Esophagus squamous epithelium (tissue), 5 donors: ENCODE data around the gene ARPC2. TPM values are rescaled to one million over a fixed set of nuclear protein-coding genes. Genes with fewer than 3 reads are reported as not detected.
A peak's percentile ranks its signal among the peaks of the same experiment; 100 is the strongest.

Experiments used
- DNase-seq: peaks from one replicate; lab custom pipeline; 2025; lab: John Stamatoyannopoulos, UW
- H3K27ac ChIP-seq, 4 donors: fragments of 200-600 bp; sonication (generic); one replicate each; pipeline ENCODE4 v1.5.1; 2016 to 2019; ENCODE audit warnings: mild to moderate bottlenecking in 1 of 4
- H3K27me3 ChIP-seq, 4 donors: fragments of 200-600 bp; sonication (generic); 1 replicate in 3 of 4; 2 replicates in 1 of 4; pipeline versions ENCODE4 v1.5.1 to v1.6.0; 2017 to 2021; ENCODE audit warnings: antibody characterized with exemption in 1 of 4
- H3K36me3 ChIP-seq, 3 donors: fragments of 200-600 bp; sonication (generic); one replicate each; pipeline ENCODE4 v1.5.1; 2016 to 2019
- H3K4me1 ChIP-seq, 3 donors: fragments of 200-600 bp; sonication (generic); one replicate each; pipeline ENCODE4 v1.5.1; 2017 to 2019
- H3K4me3 ChIP-seq, 4 donors: fragments of 200-600 bp; sonication (generic); 1 replicate in 3 of 4; 2 replicates in 1 of 4; pipeline ENCODE4 v1.5.1; 2016 to 2019; ENCODE audit warnings: mild to moderate bottlenecking in 2 of 4, moderate library complexity in 1 of 4
- H3K9me3 ChIP-seq, 3 donors: fragments of 200-600 bp; sonication (generic); one replicate each; pipeline ENCODE4 v1.5.1; 2016 to 2019
- POLR2A ChIP-seq, 4 donors: fragments of 450-650 bp; IDR thresholded peaks; one replicate each; pipeline ENCODE4 v1.6.1; 2017; ENCODE audit warnings: antibody characterized with exemption in 4 of 4, mild to moderate bottlenecking in 4 of 4, moderate library complexity in 3 of 4
- WGBS, 2 donors: methylation state at CpG; one replicate each; pipeline ENCODE4 v1.1.5; 2018; 5-methylcytosine and 5-hydroxymethylcytosine counted together
- intact Hi-C: fragments of 100-400 bp; cut with DNase I; formaldehyde crosslinking; loops from one replicate; pipeline ENCODE4 v1.15.0; 2022
- total RNA-seq, 4 donors: library from RNA; depleted of rRNA; stranded (reverse); fragments of >200 nt; gene quantifications; one replicate each; pipeline ENCODE4 v1.1.0, GENCODE V29; 2016
- TF ChIP-seq, protein P1 (sequence below), 6 experiments: fragments of 450-650 bp in 4 of 6; fragments of 200-600 bp in 2 of 6; sonication (generic) in 2 of 6; IDR thresholded peaks; one replicate each; pipeline ENCODE4 v1.5.1; 2016 to 2019; ENCODE audit warnings: antibody characterized with exemption in 6 of 6, mild to moderate bottlenecking in 4 of 6, moderate library complexity in 4 of 6
- donor health status: DM: yes; HTN: yes; CAD: no.

The ARPC2 gene
- total RNA-seq, 4 donors from 2014 or later = 465 to 690 (median 542) TPM

- Histone ChIP-seq H3K4me1 (peaks cover 20 to 83% (median 33%) of the 10 kb centered on the region in 3 donors), H3K36me3 (peaks cover 68 to 74% (median 68%) of the 10 kb centered on the region in 3 donors), H3K9me3 (no peaks in the 10 kb centered on the region), H3K4me3 (no peak overlapping the region), H3K27ac (peak overlapping the region; percentile 17 to 92 (median 86)), H3K27me3 (no peaks in the 10 kb centered on the region)
- TF ChIP-seq, protein P1, sequence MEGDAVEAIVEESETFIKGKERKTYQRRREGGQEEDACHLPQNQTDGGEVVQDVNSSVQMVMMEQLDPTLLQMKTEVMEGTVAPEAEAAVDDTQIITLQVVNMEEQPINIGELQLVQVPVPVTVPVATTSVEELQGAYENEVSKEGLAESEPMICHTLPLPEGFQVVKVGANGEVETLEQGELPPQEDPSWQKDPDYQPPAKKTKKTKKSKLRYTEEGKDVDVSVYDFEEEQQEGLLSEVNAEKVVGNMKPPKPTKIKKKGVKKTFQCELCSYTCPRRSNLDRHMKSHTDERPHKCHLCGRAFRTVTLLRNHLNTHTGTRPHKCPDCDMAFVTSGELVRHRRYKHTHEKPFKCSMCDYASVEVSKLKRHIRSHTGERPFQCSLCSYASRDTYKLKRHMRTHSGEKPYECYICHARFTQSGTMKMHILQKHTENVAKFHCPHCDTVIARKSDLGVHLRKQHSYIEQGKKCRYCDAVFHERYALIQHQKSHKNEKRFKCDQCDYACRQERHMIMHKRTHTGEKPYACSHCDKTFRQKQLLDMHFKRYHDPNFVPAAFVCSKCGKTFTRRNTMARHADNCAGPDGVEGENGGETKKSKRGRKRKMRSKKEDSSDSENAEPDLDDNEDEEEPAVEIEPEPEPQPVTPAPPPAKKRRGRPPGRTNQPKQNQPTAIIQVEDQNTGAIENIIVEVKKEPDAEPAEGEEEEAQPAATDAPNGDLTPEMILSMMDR (IDR thresholded peaks at IDR 0.05) = no peak
- TF ChIP-seq POLR2A (IDR thresholded peaks at IDR 0.05) = no peak
- WGBS, 2 donors = 84 to 87% methylated on average over 9 of the region's 9 CpGs
- intact Hi-C loops = no loop called here
- DNase-seq = no peak
Measured at GRCh38 chr2:218275371-218276072, 58.5 kb downstream of the ARPC2 start.

DNA sequence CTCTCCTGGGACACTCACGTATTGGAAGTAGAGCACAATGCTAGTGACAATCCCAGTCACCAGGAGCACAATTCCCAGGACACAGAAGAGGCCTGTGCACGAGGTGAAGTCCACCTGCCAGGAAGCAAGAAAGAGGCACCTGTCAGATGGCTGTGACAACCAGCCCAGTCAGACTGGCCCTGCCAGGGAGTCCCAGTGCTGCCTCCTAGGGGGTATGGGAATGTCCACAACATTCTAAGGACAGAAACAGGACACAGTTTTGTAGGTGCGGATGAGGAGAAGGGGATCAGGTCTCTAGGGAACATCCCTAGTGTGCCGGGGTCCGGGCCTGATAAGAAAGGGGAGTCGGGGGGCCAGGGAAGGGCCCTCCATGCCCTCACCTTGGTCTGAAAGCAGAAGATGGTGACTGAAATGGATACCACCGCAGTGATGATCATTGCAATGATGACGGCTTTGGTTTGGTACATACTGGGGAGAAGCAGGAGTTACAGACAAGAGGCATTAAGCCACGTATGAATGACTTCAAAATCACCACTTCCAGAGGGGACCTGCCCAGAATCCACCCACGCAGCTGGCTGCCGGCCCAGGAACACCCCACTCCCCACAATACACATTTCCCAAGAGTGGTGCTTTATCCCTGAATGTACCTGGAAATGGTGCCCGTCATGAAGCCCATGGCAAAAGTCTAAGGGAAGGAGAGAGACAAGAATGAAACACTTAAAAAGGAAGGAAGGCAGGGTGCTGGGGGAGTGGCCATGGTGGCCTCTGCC lies 60.2 kb downstream of the ARPC2 start:
- no peak for TF ChIP-seq POLR2A (IDR thresholded peaks at IDR 0.05)
- TF ChIP-seq, protein P1 (IDR thresholded peaks at IDR 0.05) = no peak
- 72 to 79% methylated on average over 8 to 10 of the region's 12 CpGs for WGBS, 2 donors
- peaks cover 78 to 90% (median 80%) of the 10 kb centered on the region in 3 donors for H3K36me3 ChIP-seq
- no peaks in the 10 kb centered on the region for H3K27me3 ChIP-seq
- peaks cover 19 to 82% (median 31%) of the 10 kb centered on the region in 3 donors for H3K4me1 ChIP-seq
- H3K4me3 ChIP-seq = no peak overlapping the region
- peak overlapping the region; percentile 18 to 89 (median 48) for H3K27ac ChIP-seq
- intact Hi-C loops = no loop called here
- no peaks in the 10 kb centered on the region for H3K9me3 ChIP-seq
- DNase-seq = no peak

DNA sequence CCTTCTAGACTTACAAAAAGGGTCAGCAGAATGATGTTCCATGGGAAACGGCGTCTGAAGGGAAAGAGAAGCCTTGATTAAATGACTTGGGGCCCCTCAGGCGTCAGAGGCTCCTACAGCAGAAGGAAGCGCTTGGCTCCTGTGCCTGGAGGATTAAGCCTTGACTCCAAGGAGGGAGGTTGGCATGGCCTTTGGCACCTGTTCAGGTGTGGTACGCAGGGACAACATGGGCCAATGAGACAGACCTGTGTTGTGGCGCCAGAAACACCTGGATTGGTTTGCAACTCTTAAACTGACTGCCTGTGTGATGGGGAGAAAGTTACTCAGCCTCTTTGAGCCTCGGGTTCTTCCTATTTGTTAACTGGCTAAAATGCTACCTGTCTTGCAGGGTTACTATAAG lies 60.9 kb downstream of the ARPC2 start:
- intact Hi-C loops = no loop called here
- Histone ChIP-seq H3K36me3 (peaks cover 80 to 94% (median 80%) of the 10 kb centered on the region in 3 donors), H3K27ac (peak overlapping the region; percentile 17 to 89 (median 48)), H3K4me3 (no peak overlapping the region), H3K9me3 (no peaks in the 10 kb centered on the region), H3K4me1 (peaks cover 20 to 82% (median 32%) of the 10 kb centered on the region in 3 donors), H3K27me3 (no peaks in the 10 kb centered on the region)
- WGBS, 2 donors = 52 to 61% methylated on average over 4 to 7 of the region's 7 CpGs
- no peak for DNase-seq
- TF ChIP-seq, protein P1 (IDR thresholded peaks at IDR 0.05) = no peak
- no peak for TF ChIP-seq POLR2A (IDR thresholded peaks at IDR 0.05)

DNA sequence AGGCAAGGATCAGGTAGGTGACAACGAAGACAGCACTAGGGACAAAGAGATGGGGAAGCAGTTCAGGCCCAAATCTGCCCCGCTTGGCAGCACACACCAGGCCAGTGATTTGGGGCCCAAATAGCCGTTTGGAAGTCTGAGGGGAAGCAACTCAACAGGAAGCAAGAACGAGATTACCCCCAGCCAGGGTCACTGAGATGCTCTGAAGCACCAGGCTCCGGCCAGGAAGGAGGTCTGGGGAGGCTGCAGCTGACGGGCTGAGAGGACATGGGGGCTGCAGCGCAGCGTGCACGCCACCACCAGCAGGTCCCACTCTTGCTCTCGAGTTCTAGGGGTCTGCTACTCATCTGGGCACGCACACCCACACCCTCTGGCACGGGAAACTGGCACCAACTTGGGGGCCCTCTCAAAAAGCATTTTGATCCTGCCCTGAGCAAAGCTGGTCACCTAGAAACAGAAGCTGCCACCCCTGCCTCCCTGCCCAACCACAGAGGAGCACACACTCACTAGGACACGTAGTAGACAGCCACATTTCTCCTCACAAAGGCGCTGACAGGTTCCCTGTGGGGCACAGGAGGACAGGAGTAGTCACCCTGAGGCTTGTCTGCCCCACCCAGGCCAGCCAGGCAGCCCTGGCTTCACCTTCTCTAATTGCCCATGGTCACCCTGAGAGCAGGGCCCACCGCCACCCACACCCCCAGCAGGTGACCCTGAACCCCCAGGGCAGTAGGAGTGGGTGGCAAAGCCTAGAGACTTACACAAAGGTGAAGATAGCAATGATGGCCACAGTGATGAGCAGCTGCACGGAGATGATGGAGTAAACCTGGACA lies 61.8 kb downstream of the ARPC2 start:
- no peak for TF ChIP-seq POLR2A (IDR thresholded peaks at IDR 0.05)
- TF ChIP-seq, protein P1 (IDR thresholded peaks at IDR 0.05) = no peak
- H3K4me1 ChIP-seq = peaks cover 25 to 82% (median 33%) of the 10 kb centered on the region in 3 donors
- H3K4me3 ChIP-seq = no peak overlapping the region
- H3K27me3 ChIP-seq = no peaks in the 10 kb centered on the region
- 75 to 81% methylated on average over 13 to 14 of the region's 16 CpGs for WGBS, 2 donors
- no peaks in the 10 kb centered on the region for H3K9me3 ChIP-seq
- H3K27ac ChIP-seq = peak overlapping the region; percentile 23 to 89 (median 54)
- intact Hi-C loops = no loop called here
- peaks cover 78 to 96% (median 79%) of the 10 kb centered on the region in 3 donors for H3K36me3 ChIP-seq
- DNase-seq = no peak
